HTERT RPE-1 (cell line): ENCODE measurements around the gene NETO2.
"Not testable (repeated sequence)": the region's sequence is repeated elsewhere in the genome, so short reads cannot be mapped to it uniquely, and the experiment has no call there.

Experiments
- in situ Hi-C: fragments of 300-500 bp; cut with MboI; formaldehyde crosslinking; loops from 4 replicates; pipeline ENCODE4 v1.14.3; 2020; ENCODE audit warnings: low sequenced_read_pairs

NETO2 gene

DNA sequence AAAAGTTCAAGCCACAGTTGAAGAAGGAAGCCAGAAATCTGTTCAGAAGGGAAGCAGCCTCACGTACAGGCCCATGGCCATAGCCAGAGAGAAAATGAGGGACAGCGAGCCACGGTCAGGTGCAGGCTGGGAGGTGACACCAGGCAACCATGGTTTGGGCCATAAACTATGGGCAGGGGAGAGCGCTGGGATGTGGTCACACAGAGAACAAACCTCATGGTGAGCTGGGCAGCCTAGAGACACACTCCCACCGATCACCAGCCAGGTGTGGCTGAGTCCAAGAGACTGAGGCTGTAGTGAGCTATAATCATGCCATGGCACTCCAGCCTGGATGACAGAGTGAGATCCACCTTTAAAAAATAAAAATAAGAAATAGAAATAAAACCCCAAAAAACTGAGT lies 76.5 kb downstream of the NETO2 start:
- in situ Hi-C loops, result no loop called here

DNA sequence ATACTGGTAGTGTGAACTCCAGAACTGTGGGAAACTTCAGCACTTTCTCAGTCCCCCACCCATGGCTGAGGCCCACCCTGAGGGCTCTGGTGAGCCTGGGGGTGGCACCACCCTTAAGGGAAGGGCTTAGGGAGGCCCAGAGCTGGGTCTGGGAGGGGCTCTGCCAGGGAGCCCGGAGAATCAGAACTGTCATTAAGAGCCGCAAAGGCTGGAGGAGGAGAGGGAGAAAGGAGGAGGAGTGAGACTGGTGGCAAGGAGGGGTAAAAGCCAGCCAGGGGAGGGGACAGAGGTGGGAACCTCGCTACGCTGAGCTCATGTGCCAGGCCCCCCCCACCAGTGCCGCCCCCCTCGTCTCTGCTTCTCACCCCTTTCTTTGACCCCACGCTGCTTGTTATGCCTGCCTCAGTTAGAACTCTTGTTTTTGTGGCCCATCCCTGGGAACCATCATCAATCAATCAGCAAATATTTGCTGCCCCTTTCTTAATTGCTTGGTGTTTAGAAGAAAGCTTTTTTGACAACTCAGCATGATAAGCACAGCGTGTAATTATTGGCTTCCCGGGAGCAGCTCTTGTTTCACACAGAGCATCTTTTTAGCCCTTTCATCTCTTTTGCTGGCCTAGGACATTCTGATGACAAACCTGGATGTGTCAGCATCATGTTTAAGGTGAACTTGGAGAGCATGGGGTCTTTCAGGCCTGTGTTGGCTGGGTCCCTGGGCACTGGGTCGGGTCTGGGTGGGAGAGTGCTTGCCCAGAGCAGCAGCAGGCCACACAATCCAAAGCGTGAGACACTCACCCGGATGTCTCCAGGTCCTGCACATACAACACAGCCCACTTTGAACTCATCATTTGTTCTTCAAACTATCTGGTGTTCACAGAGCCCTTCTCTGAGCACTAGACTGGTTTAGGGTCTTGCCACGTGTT lies 77.7 kb downstream of the NETO2 start:
- in situ Hi-C loops, result no loop called here

DNA sequence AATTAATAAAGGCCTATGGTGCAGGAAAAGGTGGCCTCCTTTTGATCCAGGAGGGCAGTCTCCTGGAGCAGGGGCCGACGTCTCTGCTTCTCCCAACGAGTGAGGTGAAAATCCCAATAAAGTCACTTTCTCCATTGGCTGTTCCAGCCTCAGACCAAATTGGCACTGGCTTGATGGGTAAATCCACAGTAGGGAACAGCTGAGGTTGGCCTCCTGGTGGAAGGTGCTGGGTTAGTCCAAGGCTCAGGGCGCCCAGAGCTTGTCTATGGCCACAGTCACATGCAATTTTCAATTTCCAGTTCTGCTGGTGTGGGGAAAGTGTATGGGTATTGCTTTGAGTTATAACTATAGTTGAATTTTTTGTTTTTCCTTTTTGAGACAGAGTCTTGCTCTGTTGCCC lies 79.0 kb downstream of the NETO2 start:
- in situ Hi-C loops, result no loop called here

DNA sequence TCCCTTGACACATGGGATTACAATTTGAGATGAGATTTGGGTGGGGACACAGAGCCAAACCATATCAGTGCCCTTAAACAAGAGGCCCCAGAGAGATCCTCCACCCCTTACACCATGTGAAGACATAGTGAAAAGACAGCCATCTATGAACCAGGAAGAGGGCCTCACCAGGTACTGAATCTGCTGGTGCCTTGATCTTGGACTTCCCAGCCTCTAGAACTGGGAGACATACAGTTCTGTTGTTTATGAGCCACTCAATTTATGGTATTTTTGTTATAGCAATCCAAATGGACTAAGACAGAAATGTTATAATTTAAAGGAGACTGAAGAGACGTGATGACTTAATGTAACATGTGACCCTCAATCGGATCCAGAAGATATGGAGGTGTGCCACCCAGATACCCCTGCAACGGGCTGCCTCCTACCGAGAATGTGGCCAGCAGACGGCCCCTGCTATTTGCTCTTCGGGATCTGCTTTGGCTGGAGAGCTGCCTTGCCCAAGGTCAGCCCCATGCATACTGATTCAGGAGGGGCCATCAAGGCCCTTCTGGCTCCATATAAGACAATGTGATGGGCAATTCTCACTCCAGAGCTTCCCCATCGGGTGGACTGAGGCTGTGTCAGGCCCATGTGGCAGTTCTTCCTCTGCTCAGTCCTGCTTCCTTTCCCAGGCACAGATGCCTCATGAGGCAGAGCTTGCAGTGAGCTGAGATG lies 80.6 kb downstream of the NETO2 start:
- in situ Hi-C loops, result no loop called here

DNA sequence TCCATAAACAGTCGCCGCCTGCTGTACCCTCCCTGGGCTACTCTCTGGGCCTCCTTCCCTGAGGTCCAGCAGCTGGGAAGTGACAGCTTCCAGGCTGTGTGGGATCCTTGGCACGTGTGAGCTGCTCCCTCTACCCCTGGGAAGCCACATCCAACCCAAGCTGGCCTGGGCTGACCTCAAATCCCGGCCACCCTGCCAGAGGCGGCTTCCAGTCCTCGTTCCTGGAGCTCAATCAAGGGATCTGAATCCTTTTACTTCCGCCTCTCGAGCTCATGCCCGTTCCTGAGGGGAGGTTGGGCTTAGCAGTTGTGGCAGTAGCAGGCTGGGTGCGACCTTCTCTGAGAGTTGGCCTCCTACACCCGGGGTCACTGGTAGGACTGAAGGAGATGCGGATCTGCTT lies 82.5 kb downstream of the NETO2 start:
- in situ Hi-C loops, result no loop called here

DNA sequence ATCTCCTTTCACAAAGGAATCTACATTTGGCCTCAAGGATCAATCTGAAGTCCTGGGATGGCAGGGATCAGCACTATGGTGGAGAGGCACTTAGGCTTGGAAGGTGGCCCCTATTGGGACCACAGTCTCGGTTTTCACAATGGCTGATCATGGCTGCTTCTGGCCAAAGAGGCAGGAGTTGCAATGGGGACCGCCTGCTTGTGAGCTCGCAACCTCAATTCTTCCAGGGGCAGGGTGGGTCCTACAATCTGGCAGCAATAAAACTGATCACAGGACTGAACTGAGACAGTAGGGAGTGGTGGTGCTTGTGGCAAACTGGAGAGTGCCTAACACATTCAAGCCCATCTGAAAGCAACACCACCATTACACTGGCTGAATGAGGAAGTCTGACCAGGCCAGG lies 83.1 kb downstream of the NETO2 start:
- in situ Hi-C loops, result no loop called here

DNA sequence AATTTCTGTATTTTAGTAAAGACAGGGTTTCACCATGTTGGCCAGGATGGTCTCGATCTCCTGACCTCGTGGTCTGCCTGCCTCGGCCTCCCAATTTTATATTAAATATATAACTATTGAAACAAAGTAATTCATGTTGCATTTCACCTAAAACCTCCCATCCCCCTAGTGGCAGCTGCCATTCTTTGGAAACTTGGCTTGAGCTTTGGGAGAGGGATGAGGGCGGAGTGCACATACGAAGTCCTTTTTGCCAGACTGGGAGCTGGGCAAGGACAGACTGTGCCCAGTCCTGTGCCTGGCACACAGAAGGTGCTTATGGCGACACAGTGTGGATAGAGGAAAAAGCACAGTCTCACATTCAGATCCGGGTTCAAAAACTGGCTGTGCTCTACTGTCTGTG lies 83.8 kb downstream of the NETO2 start:
- in situ Hi-C loops, result no loop called here

DNA sequence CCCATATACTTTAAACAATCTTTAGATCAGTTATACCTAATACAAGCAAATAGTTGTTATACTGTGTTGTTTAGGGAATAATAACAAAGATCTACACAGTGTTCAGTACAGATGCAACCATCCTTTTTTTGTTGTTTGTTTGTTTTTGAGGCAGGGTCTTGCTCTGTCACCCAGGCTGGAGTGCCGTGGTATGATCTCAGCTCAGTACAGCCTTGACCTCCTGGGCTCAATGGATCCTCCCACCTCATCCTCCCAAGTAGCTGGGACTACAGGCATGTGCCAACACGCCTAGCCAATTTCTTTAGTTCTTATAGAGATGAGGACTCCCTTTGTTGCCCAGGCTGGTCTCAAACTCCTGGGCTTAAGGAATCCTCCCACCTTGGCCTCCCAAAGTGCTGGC lies 84.6 kb downstream of the NETO2 start:
- in situ Hi-C loops, result not testable (repeated sequence)

DNA sequence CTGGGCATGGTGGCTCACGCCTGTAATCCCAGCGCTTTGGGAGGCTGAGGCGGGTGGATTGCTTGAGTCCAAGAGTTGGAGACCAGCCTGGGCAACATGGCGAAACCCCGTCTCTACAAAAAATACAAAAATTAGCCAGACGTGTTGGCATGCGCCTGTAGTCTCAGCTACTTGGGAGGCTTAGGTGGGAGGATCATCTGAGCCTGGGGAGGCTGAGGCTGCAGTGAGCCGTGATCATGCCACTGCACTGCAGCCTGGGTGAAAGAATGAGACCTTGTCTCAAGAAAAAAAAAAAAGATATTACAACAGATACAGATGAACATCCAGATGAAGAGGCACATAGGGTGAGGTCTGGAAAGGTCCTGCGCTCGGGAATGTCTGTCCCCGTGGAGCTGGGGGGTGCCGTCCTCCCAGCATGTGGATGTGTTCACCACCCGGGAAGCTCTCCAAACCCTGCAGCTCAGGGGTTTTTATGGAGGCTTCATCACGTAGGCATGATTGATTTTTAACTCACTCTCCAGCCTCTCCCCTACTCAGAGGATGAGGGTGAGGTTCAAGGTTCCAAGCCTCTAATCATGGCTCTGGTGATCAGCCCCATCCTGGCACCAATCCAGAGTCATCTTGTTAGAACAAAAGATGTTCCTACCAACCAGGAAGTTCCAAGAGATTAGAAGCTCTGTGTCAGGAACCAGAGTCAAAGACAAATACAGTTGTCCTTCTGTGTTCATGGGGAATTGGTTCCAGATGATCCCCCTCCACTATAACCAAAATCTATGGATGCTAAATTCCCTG lies 85.3 kb downstream of the NETO2 start:
- in situ Hi-C loops, result no loop called here

DNA sequence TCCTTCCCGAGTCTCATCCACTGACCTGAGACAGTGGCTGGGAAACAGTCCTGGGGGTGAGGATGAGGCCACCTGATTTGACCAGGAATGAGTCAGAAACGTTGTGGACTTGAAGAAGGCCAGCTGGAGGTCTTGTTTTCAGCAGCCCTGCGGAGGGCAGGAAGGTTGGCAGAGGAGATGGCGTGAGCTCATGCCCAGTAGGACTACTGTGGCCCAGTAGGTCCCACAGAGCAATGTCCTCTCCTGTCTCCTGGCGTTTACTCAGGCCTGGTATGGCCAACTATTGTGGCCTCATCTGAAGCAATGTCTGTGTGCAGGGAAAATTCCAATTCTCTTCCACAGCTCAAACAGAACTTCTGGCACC lies 86.1 kb downstream of the NETO2 start:
- in situ Hi-C loops, result no loop called here

DNA sequence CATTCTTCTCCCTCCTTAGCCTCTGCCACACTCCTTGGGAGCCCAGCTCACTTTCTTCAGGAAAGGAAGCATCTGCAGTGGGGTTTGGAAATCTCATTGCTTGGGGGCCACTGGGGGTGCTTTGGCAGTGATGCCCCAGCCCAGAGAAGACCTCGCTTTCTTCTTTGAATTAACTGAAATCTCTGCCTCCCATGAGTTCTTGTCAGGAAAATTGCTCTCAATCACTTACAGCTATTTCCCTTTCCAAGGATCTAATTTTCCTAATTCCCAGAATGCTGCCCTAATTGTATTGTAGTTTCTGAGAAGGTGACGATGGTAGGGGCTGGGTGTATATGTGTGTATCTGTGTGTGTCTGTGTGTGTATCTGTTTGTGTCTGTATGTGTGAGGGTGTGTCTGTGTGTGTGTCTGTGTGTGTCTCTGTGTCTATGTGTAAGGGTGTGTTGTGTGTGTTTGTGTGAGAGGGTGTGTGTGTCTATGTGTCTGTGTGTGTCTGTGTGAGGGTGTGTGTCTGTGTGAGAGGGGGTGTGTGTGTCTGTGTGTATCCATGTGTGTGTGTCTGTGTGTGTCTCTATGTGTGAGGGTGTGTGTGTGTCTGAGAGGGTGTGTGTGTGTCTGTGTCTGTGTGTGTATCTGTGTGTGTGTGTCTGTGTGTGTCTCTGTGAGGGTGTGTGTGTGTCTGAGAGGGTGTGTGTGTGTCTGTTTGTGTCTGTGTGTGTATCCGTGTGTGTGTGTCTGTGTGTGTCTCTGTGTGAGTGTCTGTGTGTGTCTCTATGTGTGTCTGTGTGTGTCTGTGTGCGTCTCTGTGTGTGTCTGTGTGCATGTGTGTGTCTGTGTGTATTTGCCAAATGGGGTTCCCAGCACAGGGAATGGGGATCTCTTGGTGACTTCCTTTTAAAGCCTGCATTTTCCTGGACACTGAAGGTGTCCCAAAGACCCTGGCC lies 86.8 kb downstream of the NETO2 start:
- in situ Hi-C loops, result no loop called here

DNA sequence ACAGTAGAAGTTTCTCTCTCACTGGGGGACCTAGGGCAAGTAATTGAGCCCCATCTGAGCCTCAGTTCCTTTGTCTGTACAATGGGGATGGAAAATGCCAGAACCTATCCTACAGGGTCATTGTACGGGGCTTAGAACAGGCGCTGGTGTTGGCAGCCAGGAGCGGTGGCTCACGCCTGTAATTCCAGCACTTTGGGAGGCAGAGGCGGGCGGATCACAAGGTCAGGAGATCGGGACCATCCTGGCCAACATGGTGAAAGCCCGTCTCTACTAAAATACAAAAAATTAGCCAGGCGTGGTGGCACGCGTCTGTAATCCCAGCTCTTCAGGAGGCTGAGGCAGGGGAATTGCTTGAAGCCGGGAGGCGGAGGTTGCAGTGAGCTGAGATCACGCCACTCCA lies 87.7 kb downstream of the NETO2 start:
- in situ Hi-C loops, result not testable (repeated sequence)

DNA sequence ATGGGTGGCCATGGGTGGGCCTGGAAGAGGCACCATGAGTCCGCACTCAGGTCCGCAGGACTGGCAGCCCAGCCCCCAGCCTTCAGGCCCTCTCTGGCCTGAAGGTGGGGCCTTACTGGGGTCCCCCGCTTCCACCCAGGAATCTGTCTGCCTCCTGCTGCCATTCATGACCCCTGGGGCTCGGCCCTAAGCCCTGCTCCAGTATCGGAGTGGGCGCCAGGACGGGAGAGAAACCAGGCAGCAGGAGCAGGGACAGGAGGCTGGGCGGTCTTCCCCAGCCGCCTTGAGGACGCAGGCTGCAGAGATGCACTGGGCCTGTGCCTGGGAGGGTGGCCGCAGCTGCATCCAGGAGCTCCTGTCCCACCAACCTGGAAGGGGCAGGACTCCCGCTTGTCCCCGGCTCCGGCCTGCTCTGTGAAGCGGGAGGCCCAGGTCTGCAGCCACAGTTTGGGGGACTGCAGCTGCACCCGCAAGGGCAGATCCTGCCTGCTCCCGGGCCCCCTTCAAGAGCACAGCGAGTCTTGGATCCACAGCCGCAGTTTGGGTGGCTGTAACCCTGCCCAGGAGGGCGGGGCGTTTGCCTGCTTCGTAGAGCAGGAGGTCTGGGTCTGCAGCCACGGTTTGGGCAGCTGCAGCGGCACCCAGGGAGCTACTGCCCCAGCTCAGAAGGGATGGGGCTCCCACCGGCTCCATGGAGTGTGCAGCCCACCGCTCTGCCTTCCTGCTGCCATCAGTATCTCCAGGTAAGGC lies 88.4 kb downstream of the NETO2 start:
- in situ Hi-C loops, result no loop called here

DNA sequence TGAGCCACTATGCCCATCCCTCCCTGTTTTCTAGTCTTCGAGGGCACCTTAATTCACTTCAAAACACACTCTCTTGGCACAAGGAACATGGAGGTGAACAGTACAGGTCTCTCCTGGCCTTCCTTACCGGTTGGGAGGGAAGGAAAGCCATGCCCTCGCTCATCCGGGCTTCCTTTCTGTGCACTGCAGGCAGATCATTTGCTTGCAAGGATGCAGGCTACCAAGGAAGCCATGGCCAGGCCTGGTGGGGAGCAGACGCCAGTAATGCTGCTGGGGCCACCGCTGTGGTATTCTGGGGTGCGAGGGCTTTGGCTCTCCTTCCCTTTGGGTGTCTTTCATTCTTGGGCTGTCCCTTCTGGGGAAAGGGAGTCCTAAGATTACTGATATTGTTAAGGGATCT lies 89.4 kb downstream of the NETO2 start:
- in situ Hi-C loops, result no loop called here

DNA sequence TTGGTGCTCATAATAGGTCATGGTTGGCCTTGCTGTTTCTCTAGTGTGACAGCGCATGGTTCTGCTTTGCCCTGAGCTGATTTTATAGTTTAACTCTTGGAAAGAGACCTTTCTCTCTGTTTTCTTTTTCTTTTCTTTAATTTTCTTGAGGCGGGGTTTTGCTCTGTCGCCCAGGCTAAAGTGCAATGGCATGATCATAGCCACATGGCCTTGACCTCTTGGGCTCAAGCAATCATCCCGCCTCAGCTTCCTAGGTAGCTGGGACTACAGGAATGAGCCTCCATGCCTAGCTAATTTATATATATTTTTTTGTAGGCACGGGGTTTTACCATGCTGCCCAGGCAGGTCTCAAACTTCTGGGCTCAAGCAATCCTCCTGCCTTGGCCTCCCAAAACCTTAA lies 89.8 kb downstream of the NETO2 start:
- in situ Hi-C loops, result no loop called here

DNA sequence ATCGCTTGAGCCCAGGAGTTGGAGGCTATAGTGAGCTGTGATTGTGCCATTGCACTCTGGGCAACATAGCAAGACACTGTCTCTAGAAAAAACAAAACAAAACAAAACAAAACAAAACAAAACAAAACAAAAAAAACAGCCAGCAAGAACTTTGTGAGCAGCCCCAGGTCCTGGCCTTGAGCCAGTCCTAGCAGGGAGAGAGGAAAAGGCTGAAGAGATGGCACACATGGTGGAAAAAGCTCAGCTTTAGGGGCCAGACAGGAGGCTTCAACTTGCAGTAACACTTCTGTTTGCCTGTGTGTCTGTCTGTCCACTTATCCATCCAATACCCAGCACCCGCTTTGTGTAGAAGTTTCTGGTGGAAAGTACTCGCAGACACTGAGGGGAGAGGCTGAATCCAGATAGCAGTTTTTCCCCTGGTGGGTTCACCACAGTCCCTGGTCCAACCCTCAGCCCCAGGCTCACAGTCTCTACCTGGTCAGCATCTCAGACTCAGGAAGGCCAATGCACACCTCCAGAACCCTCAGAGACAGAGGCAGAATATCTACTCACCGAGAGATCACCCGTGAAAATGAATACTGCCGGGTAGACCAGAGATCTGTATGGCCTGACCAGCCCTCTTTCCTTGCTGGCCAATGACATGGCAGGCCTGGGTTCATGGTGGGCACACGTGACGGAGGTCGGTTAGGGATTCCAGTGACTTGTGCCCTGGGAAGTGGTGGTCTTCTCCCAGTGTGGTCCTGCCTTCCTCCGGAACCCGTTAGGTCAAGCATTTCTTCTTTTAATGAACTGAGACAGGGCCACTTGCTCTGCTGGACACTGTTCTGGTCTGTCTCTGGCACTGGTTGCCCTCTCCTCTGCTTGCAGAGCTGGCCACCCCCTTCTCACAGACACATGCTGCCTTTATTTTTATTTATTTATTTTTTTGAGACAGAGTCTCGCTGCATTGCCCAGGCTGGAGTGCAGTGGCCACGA lies 90.8 kb downstream of the NETO2 start:
- in situ Hi-C loops, result no loop called here

DNA sequence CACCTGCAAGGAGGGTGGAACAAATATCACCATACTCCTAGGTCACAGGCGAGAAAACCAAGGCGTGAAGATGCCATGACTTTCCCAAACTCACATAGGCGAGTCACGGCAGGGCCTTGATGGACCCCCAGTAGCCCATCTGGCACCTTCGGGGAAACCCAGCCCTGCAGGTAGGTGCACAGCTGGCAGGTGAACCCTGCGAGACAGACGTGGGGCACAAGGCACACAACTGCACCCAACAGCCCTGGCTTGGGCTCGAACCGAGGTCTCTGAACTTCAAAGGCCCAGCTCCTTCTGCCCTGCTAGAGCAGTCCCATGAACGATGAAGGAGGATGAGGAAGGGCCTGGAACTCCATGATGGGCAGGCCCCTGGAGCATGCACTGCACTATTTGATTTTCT lies 92.7 kb downstream of the NETO2 start:
- in situ Hi-C loops, result no loop called here

DNA sequence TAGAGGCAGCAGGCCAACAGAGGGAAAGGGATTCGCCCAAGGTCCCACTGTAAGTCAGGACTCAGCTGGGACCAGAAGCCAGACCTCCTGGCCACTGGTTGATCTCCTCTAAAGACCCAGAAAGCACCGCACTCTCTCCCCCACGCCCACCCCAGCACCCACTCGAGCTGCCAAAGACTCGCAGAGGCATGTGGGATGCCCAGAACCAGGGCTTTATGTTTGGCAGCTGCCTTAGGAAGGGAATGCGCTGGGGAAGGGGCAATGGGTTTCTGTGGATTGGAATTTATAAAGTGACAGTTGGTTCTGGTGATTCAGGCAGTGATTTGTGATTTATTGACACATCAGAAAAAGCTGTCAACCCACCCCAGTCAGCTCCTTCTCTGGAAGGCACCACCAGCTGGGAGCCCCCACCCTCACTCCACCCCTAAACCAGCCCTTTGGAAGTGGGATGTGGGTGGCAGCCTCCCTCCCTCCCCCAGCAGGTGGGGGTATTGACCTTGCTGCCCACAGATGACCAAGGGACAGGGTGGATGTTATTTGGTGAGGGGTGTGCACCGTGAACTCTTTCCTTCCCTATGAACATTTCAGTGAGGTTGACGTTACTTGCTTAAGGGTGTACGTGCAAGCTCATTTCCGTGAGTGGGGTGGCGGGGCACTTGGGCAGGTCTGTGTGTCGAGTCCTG lies 93.7 kb downstream of the NETO2 start:
- in situ Hi-C loops, result no loop called here
